ENCODE data around the gene WNK4. TPM values are rescaled to one million over a fixed set of nuclear protein-coding genes. Genes with fewer than 3 reads are reported as not detected.
A peak's percentile ranks its signal among the peaks of the same experiment; 100 is the strongest.

Gene WNK4
- total and polyA plus RNA-seq, 9 of the 15 experiments (the other 6 are each of a cell fraction or from before 2014, with no cell fraction given), result 0.32 to 25.8 (median 4.5) TPM

GRCh38 chr17:42780851-42781638, 635 bp downstream of the WNK4 start (continued):
- TF ChIP-seq TFAP4 (CRISPR knock-in tag; IDR thresholded peaks at IDR 0.05; ENCODE audit: borderline replicate concordance) (0 out of 2 replicates have a peak, but pooled peaks have one; percentile 14), SMARCC2 (IDR thresholded peaks at IDR 0.05; ENCODE audit: low read depth) (no peak), CEBPG (CRISPR knock-in tag; IDR thresholded peaks at IDR 0.05) (no peak), CEBPG (tag; conservative IDR thresholded peaks at IDR 0.05 in 1 of 2, IDR thresholded peaks at IDR 0.05 in 1 of 2) (no peak), CC2D1A (IDR thresholded peaks at IDR 0.05) (no peak), RBM14 (IDR thresholded peaks at IDR 0.05; ENCODE audit: borderline replicate concordance, insufficient read depth, low read depth, low read length) (0 out of 2 replicates have a peak, but pooled peaks have one; percentile 72), NCOA6 (IDR thresholded peaks at IDR 0.05) (0 out of 2 replicates have a peak, but pooled peaks have one; percentile 9), PML (IDR thresholded peaks at IDR 0.05; ENCODE audit: low read length) (no peak), ZNF224 (CRISPR knock-in tag; IDR thresholded peaks at IDR 0.05) (no peak), TSHZ1 (CRISPR knock-in tag; IDR thresholded peaks at IDR 0.05) (no peak), ZNF318 (IDR thresholded peaks at IDR 0.05; ENCODE audit: borderline replicate concordance in 1 of 2, low read depth in 1 of 2) (no peak)

Measured in K562 (cell line).